Glomerular endothelial cell (primary cell): Measurements from ENCODE around the gene DUSP22. TPM values are rescaled to one million over a fixed set of nuclear protein-coding genes. Genes with fewer than 3 reads are reported as not detected.
"Not testable (repeated sequence)": the region's sequence is repeated elsewhere in the genome, so short reads cannot be mapped to it uniquely, and the experiment has no call there.

ENCODE experiments used
- DNase-seq: peaks from one replicate; pipeline ENCODE4 v3.0.0-alpha.2; 2011; ENCODE audit warnings: low read depth, low spot score; ENCODE audit errors: extremely low read depth
- total RNA-seq: library from RNA; depleted of rRNA; stranded (reverse); fragments of >200 nt; gene quantifications from 2 replicates; pipeline ENCODE4 v1.2.3, GENCODE V29; 2015

Gene DUSP22
- total RNA-seq, 1 donor from 2014 or later = 44.1 TPM

DNA sequence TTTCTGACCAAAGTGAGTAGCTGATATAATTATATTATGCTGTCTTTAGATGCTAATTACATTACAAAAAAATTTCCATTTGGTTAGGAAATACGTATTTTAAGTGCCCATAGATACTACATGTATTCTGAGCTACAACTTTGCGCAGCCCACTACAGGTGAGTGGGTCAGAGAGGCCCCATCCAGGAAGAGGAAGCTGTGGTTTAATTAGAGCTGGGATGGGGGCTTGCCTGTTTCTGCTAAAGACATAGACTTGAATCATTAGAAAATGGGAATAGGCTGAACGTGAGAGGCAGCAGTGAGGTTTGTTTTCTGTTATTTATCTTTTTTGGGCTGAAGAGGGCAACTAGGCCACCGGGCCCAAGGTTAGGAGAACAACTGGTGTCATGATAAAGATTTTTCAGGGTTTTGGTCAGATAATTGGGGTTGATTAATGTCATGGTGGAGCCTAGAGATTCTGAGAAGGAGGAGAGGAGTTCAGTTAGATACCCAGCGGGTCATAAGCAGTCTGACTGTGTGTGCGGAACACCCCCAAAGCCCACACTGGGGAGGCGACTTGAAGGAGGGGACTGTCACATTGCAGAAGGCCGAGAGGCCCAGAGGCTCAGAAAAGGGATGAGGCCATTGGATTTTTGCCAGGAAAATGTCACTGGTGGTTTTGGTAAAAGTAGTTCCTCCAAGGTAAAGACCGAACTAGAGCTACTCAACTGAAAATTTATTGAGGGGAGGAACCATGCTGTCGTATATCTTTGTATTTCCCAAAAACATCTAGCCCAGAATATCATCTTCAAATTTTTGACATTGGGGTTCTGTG, 84.7 kb downstream of the DUSP22 start:
- no peak for DNase-seq

DNA sequence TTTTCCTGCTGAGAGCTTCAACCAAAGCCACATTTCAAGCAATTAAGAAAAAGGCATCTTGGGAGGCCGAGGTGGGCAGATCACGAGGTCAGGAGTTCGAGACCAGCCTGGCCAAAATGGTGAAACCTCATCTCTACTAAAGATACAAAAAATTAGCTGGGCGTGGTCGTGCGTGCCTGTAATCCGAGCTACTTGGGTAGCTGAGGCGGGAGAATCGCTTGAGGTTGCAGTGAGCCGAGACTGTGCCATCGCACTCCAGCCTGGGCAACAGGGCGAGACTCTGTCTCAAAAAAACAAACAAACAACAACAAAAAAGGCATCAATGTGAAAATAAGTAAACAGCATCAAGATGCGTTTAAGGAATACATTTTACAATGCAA, 85.3 kb downstream of the DUSP22 start:
- DNase-seq = not testable (repeated sequence)

DNA sequence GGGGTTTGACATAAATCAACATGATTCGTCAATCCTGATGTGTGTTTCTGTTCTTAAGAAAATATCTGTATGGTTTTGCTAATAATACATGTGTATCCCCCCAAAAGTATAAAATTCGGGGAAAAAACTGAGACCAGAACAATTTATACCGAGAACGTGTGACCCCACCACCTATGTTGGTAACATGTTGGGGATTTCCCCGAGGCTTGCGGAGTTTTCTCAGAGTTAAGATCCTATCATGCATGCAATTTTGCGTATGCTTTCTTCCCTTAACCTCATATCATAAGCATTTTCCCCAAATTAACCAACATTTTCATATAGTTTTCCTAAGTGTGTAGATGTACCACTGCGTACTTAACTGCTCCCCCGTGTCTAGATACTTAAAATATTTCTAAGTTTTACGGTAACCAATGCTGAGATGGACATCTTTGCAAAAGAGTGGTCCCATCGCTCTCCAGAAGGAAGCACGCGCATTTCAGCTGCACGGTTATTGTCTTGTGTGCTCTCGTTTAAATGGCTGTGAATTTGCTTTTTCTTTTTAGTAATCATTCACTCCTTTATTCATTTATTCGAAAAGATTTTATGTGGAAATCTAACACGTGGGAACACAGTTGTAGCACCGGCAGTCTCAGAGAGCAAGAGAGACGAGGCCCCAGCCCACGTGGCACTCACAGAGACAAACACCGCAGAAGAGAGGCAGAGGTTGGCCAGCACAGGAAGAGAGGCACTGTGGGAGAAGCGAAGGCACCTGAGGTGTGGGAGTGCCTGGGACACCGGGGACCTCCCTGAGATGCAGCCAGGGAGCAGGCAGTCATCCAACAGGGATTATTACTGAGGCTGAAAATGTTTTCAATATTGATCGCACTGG, 86.0 kb downstream of the DUSP22 start:
- no peak for DNase-seq

DNA sequence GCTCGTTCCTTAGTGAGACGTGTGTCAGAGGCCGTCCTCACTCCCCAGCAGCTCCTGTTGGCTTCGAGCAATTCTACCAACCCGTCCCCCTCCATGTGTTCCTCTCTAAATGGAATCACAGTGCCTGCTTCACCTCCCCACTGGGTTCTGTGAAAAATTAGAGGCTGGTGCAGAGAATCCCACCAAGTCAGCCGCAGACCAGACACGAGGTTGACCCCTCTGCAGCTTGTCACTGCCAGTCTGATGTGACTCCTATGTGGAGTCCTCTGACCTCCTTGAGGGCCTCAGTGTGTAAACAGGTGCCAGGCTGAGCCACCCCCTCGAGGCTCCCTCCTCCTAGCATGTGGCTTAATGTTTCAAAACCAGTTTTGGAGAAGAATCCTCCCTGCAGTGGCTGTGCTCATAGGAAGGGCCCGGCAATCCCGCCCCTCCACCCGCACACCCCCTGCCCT, 86.7 kb downstream of the DUSP22 start:
- DNase-seq = no peak

DNA sequence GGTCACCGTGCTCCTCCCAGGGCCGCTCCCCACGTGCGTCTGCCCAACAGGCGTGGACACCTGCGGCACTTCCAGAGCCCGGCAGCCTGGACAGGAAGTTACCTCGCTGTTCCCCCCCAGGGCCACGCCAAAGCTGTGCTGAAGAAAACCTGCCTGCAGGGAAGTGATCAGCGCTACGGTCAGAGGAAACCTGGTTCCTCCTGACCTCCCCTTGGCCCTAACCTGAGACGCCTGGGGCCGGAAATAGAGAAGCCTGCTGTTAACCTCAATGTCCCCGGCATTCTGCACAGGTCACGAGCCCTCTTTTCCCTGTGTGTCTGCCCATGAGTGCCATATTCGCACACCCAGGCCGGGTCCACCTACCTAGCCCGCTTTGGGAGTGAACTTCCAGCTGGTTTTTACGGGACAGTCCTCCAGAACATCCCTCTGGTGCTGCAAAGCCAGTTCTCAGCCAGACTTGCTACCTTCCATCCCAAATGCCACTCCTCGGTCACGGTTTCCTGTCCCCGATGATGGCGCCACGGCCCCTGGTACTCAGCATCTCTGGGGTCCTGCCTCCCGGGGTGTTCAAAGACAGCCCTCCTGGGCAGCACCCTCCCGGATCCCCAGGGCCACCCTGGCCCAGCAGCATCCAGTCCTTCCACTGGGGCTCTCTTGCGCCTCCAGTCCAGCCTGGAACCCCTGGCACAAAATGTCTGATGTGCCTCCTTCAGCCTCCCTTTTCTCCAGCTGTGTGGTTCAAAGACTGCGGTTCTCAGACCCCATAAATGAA, 87.3 kb downstream of the DUSP22 start:
- DNase-seq = no peak

DNA sequence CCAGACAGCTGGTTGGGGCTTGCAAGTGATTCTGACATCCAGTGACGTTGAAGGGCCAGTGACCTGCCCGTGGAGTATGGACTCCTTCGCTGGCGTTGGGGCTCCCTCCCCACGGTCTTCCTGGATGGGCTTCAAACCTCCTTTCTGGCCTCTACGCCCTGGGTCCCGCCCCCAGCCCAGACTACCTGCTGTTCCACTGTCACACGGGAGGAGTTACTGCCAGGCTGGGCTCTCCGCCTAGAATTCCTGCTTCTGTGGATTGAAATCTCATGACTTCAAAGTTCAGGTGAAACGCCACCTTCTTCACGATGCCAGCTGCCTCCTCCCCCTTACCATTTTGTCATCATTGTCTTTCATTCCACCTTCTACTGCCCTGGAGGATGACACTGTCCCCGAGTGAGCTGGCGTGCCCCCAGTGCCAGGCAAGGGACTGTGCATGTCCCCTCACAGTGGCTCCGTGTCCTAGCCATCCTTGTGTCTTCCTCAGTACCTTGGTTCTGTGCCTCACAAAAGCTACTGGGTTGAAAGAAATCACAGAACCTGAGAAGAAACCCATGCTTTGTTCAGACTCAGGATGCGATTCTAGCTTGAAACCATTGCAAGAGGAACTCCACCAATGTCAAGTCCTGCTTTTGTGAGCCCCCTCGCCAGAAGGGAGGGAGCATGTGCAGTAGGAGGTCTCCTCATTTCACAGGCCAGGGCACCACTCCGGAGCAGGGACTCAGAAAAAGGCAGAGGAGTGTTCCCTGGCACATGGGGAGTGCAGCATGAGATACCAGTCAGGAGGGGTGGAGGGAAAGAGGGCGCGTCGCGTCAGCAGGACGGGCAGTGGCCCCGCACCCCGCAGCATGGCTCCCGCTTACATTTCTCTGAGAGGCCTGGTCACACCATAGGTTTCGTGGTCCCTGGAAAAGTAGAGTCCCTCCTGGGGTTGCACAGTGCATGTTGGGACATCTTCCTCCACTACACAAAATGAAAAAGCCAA, 88.2 kb downstream of the DUSP22 start:
- no peak for DNase-seq

DNA sequence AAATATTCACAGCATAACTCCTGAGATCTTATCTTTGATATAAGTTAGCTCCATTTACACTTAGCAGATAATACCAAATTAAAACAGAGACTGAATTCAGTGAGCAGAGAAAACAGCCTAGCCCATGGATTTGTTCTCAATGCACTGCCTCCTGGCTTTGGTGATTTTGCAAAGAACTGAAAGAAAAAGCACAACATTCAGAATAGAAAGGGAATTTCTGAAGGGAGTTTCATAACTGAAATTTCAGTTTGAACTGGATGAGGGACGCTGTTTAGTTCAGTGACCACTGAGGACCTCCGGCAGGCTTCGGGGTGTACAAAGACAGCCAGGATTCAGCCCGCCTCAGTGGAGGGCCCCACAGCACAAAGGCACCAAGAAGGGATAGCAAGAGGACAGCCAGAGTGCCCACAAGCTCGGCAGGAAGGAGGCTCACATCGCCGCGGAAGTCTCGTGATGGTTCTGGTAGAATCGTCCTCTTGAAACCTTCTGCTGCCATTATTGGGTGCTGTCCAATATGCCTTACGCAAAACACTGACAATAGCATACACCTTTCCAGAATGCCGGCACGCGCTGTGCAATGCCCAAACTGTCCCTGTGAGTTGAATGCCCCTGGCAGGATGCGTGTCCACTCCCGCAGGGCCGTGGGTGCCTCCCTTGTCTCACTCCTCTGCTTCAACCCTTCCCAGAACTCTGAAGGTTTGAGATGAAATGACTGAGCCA, 89.6 kb downstream of the DUSP22 start:
- DNase-seq = no peak

DNA sequence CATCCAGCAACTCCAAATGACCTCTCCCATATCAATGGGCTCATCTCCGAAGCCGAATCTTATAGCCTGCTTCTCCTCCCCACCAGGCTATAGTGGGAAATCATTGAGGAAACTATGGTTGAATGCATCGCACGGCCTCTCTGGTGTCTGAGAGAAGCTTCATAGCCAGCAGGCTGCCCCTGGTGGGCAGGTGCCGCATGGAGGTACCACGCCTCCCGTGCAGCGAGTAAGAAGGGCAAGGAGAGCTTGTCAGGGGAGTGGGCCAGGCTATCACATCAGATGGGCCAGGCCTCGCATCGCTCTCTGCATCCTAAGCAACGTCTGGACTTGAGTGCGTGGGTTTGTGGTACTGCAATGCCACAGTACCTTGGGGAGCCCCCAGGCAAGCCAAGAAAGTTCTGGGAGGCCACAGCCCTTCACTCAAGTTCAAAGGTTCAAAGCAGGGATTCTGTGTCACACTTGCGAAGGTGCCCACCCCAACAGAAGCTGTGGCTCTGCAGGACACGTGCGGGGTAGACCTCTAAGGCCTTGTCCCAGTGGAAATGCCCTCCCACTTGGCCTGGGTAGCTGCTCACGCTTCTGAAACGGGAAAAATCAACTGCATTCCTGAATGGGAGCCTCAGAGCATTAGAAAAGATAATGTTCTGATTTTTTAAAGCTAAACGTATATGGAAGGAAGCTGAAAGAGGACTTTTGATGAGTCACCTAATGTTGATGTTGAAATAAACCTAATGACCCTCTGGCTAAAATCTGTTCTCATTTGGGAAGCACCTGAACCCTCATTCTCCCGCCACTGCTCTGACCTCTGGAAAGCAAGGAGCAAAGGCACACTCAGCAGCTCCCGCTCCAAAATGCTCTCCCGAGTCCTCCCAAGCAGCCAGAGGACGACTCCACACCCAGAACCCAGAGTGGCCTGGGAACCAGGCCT, 90.9 kb downstream of the DUSP22 start:
- no peak for DNase-seq

DNA sequence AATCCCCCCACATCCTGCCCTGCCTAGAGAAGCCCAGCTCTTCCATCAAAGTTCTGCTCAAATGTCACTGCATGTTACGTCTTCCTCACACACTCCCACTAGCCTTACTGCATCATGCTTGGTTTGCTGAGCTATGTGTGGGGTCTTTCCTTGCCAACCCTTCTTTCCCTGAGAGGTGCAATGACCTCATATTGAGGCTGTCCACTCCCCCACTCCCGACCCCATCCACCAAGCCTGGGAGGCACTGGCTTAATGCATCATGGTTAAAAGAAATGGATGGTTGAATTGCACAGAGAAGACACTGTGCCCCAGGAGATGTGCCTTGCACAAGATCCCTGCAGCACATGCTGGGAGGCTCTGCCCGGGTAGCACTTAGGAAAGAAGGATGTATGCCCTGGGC, 91.6 kb downstream of the DUSP22 start:
- DNase-seq = no peak

DNA sequence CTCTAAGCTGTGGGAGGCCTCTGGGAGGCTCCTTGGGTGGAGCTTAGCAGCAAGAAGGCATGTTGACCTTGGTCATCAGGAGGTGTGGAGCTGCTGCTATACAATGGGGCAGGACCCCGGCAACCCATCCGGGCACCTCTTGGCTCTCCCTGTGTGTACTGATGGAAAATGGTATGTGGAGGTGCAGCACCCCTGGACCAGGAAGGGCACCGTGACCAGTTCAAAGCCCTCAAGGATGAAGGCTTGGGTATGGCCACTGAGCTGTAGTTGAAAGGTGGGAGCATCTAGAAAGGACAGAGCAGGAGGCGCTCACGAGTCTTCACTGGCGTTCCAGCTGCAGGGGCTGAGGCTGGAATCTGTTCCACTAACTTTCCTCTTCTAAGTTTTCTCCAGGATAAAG, 92.6 kb downstream of the DUSP22 start:
- DNase-seq = no peak

DNA sequence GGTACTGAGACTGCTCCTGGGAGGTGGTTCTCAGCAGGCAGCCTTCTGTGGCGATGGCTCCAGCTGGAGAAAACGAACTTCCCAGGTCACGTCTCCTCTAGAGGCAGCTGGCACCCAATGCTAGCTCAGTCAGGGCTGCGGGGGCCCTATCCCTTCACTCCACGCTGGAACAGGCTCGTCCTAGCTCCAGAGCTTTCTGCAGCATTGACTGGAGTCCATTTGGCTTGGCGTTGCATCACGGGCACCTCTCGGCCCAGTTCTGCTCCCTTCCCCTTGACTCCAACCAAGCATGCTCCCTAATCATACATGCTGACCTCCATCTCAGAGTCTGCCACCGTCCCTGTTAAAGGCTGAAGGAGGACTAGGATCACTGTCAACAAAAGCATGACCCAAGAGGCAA, 93.3 kb downstream of the DUSP22 start:
- no peak for DNase-seq

DNA sequence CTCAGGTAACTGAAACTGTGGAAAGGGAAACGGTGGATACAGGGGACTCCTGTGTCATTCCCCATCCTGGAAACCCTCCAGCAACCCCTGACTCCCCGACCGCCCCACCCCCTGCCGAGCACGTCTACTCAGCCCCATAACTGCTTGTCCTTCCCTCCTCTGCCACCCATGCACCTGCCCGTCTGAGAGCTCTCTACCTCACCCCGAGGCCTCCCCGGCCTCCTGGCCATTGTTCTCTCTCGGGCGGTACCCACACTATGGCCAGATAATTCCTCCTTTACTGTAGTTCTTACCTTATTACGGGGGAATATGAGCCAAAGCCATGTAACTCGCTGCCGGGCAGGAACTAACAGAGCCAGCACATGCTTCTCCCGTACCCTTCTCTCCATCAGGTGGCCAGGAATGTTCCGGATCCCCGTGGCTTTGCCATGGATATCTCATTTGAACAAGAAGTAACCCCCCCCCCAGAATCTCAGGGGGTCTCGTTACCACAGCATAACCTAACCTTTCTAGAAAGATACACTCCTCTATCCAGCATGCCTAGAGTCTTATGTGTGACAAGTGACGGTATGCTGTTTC, 94.5 kb downstream of the DUSP22 start:
- no peak for DNase-seq

DNA sequence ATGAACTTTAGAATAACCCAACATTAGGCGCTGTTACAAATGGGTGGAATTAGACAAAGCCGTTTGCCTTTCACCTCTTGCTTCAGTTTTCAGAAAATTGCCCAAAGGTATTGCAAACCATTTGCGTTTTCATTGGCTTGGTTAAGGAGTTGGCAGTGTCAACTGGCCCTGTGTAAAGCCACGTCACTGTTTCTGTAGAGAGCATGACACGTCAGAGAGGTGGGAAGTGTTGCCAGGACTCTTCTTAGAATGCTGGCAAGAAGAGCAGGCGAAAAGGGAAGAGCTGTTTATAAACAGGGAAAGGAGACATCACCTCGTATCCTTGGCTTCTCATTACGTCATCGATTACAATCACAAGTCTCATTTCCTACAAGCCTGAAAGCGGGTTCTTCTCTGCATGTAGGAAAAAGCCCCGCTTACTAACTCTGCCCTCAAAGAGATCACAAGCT, 95.0 kb downstream of the DUSP22 start:
- DNase-seq = no peak

DNA sequence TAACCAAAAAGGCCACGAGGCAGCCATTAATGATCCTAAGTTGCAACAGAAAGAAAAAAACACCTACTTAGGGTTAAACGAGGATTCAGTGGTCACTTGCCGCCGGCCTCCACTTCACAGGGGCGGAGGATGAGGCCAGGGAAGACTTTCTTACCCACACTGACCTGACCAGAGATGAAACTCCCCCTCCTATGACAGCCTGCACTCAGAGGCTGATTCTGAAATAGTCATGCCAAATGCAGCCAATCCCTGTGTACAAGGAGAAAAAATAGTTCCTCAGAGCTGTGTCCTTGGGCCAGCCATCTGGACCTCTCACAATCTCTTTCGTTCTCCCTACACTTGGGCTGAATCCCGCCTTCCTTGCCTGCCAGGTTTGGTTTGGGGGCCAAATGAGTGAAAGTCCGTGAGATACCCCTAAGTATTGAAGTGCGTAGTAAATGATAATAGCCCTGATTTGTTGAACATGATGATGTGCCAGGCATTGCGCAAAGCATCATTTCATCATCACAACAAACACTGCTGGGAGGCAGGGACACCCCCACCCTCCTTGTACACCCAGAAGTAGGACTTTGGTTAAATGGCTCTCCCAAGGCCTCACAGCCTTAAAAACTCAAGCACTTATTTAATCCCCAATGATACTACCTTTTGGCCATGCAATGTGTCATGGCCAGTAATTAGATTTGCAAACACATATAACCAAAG, 96.1 kb downstream of the DUSP22 start:
- no peak for DNase-seq

DNA sequence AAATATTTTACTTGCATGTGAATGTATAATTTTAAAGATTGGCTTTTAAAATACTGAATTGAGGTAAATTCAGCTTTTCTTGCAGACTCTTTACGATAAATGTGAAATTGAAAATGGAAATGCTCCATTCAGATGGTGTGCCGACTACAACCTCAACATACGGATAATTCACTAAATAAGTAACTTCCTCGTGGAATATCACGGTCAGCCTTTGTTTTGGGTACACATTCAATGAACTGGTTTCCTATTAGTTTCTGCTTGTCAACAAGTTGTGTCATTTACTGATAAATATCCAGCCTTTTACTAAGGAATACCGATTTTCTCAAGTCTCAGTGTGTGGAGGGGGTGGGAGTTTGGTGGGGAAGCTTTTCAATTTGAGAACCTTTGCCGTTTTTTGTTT, 96.9 kb downstream of the DUSP22 start:
- DNase-seq = no peak

DNA sequence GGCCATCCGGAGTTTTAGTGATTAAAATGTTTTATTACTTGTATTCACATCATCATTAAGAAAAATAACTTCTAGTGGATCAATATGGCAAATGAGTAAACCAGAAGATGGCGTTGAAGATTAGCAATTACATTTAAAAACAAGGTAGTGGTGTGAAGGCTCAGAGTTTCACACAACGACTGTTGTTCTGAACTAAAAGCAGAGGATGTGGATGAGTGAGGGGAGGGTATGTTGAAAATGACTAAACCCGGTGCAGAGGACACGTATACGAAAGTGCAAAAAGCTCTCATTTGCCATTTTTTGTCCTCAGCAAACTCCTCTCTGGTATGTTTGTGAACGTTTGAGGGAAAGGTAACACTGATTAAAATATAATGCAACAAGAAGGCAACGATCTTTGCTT, 97.3 kb downstream of the DUSP22 start:
- DNase-seq = no peak

DNA sequence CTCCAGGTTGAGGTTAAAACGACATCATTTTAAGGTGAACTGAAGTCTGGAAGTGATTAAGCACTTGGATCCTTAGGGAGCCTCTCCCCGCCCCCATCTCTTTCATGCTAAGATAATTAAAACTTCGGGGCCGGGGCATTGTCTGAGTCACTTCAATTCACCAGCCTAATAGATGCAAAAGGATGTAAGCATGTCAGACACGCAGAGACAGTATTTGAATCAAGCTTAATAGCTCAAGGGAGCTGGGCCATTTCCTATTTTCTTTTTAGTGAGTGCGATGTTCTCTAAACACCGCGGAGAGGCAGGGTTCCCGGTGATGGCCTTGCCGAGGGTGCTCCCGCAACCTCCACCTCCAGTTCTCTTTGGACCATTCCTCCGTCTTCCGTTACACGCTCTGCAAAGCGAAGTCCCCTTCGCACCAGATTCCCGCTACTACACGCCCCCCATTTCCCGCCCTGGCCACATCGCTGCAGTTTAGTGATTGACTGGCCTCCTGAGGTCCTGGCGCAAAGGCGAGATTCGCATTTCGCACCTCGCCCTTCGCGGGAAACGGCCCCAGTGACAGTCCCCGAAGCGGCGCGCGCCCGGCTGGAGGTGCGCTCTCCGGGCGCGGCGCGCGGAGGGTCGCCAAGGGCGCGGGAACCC, 98.7 kb downstream of the DUSP22 start:
- DNase-seq = no peak
